SK-N-SH (cell line): ENCODE results near the gene RAMP1. TPM values are rescaled to one million over a fixed set of nuclear protein-coding genes. Genes with fewer than 3 reads are reported as not detected.

ENCODE experiments used
- CTCF ChIA-PET: fragments of 300-600, 350-600 bp; formaldehyde crosslinking; extraction: SDS; loops from one replicate; lab custom pipeline; 2021; lab: Yijun Ruan, JAX
- POLR2A ChIA-PET: fragments of 350-600 bp; sonication (Branson Sonifier 250); formaldehyde crosslinking; extraction: SDS; loops from one replicate; lab custom pipeline; 2020; ENCODE audit warnings: antibody characterized with exemption, inconsistent platforms; lab: Yijun Ruan, JAX
- DNase-seq: peaks from one replicate; pipeline ENCODE4 v3.0.0; 2012
- H2AFZ ChIP-seq: fragments of 200-600 bp; sonication (generic); 2 replicates; pipeline ENCODE4 v1.8.1; 2016; ENCODE audit warnings: antibody characterized with exemption, mild to moderate bottlenecking, low read depth
- H3F3A ChIP-seq: fragments of 200-600 bp; sonication (generic); replicated peaks from 2 replicates; pipeline ENCODE3; 2016; ENCODE audit warnings: antibody characterized with exemption, mild to moderate bottlenecking; ENCODE audit not compliant: insufficient read depth
- H3K27ac ChIP-seq, 2 experiments: fragments of 200-500 bp in 1 of 2; fragments of 200-600 bp in 1 of 2; sonication (Bioruptor generic) in 1 of 2; sonication (generic), shearing (Covaris generic) in 1 of 2; 2 replicates each; pipeline versions ENCODE4 v1.5.1 to v1.6.1; 2014 to 2016; ENCODE audit warnings: low read depth in 2 of 2, inconsistent platforms in 1 of 2, low read length in 1 of 2, mild to moderate bottlenecking in 1 of 2, mixed read lengths in 1 of 2
- H3K27me3 ChIP-seq: fragments of 200-600 bp; sonication (generic), shearing (Covaris generic); 2 replicates; pipeline ENCODE4 v1.6.1; 2016; ENCODE audit warnings: mixed run types; ENCODE audit not compliant: insufficient read depth
- H3K36me3 ChIP-seq, 2 experiments: fragments of 200-500 bp in 1 of 2; fragments of 200-600 bp in 1 of 2; sonication (Bioruptor generic) in 1 of 2; sonication (generic) in 1 of 2; replicated peaks in 1 of 2; 2 replicates each; pipeline versions ENCODE3 to v1.5.1; 2014 to 2016; ENCODE audit warnings: low read length in 1 of 2, mild to moderate bottlenecking in 1 of 2; ENCODE audit not compliant: insufficient read depth in 2 of 2, control insufficient read depth in 1 of 2
- H3K4me1 ChIP-seq, 2 experiments: fragments of 200-500 bp in 1 of 2; fragments of 200-600 bp in 1 of 2; sonication (Bioruptor generic) in 1 of 2; sonication (generic), shearing (Covaris generic) in 1 of 2; 2 replicates each; pipeline versions ENCODE4 v1.5.1 to v1.6.1; 2014 to 2016; ENCODE audit warnings: low read depth in 1 of 2, low read length in 1 of 2, mixed run types in 1 of 2; ENCODE audit not compliant: insufficient read depth in 2 of 2, control insufficient read depth in 1 of 2
- H3K4me2 ChIP-seq: fragments of 200-600 bp; sonication (generic), shearing (Covaris generic); 2 replicates; pipeline ENCODE4 v1.6.1; 2017; ENCODE audit warnings: mixed run types
- H3K4me3 ChIP-seq, 2 experiments: fragments of 200-500 bp in 1 of 2; fragments of 200-600 bp in 1 of 2; sonication (Bioruptor generic) in 1 of 2; sonication (generic), shearing (Covaris generic) in 1 of 2; 2 replicates each; pipeline versions ENCODE4 v1.5.1 to v1.8.1; 2014 to 2016; ENCODE audit warnings: low read depth in 2 of 2, inconsistent platforms in 1 of 2, low read length in 1 of 2, mild to moderate bottlenecking in 1 of 2, mixed read lengths in 1 of 2, moderate library complexity in 1 of 2
- H3K79me2 ChIP-seq: fragments of 200-600 bp; sonication (generic); 2 replicates; pipeline ENCODE4 v1.8.1; 2017; ENCODE audit warnings: mild to moderate bottlenecking; ENCODE audit not compliant: insufficient read depth
- H3K9ac ChIP-seq: fragments of 200-600 bp; sonication (generic); 2 replicates; pipeline ENCODE4 v1.6.1; 2017; ENCODE audit warnings: mixed run types
- H3K9me2 ChIP-seq: fragments of 200-600 bp; sonication (generic); 2 replicates; pipeline ENCODE4 v1.6.1; 2017; ENCODE audit warnings: mixed run types
- H3K9me3 ChIP-seq: fragments of 200-600 bp; sonication (generic); 2 replicates; pipeline ENCODE4 v1.6.1; 2017; ENCODE audit warnings: mixed run types, mild to moderate bottlenecking, moderate library complexity
- H4K20me1 ChIP-seq: fragments of 200-600 bp; sonication (generic); 2 replicates; pipeline ENCODE4 v1.6.1; 2017; ENCODE audit warnings: mild to moderate bottlenecking, mixed run types; ENCODE audit not compliant: insufficient read depth
- CHD2 ChIP-seq: fragments of 150-350 bp; IDR thresholded peaks from 2 replicates; pipeline ENCODE4 v1.6.1; 2018; ENCODE audit warnings: low read length; ENCODE audit not compliant: partially characterized antibody
- ELF1 ChIP-seq: IDR thresholded peaks from 2 replicates; pipeline ENCODE4 v1.4.0; 2012
- EZH2phosphoT487 ChIP-seq: fragments of 200-600 bp; sonication (generic); IDR thresholded peaks from 2 replicates; pipeline ENCODE4 v1.6.1; 2017; ENCODE audit warnings: low read depth, mixed run types, mild to moderate bottlenecking, antibody characterized with exemption, moderate library complexity, borderline replicate concordance
- FOXJ3 ChIP-seq: sonication (generic); formaldehyde crosslinking; IDR thresholded peaks from 2 replicates; pipeline ENCODE4 v1.5.1; 2020; ENCODE audit warnings: mild to moderate bottlenecking, missing genetic modification reagents
- IRF3 ChIP-seq: fragments of 150-350 bp; IDR thresholded peaks from 2 replicates; pipeline ENCODE4 v1.6.1; 2016; ENCODE audit warnings: mild to moderate bottlenecking, low read depth, low read length
- MXI1 ChIP-seq: IDR thresholded peaks from 2 replicates; pipeline ENCODE4 v1.6.1; 2012; ENCODE audit warnings: mild to moderate bottlenecking, low read depth, low read length, improper control_type of control experiment
- NFIC ChIP-seq: IDR thresholded peaks from 2 replicates; pipeline ENCODE4 v1.4.0; 2012; ENCODE audit warnings: borderline replicate concordance
- PBX3 ChIP-seq: IDR thresholded peaks from 2 replicates; pipeline ENCODE4; 2012
- RAD21 ChIP-seq: IDR thresholded peaks from 2 replicates; pipeline ENCODE4 v1.6.1; 2012; ENCODE audit warnings: mild to moderate bottlenecking, low read length
- TAF1 ChIP-seq: IDR thresholded peaks from 2 replicates; pipeline ENCODE4 v1.6.1; 2012; ENCODE audit warnings: low read depth, mild to moderate bottlenecking, low read length, moderate library complexity, borderline replicate concordance
- USF2 ChIP-seq: fragments of 150-350 bp; IDR thresholded peaks from 2 replicates; pipeline ENCODE4 v1.6.1; 2017; ENCODE audit warnings: antibody characterized with exemption, low read length, low read depth, borderline replicate concordance
- YY1 ChIP-seq: IDR thresholded peaks from 2 replicates; pipeline ENCODE4 v1.4.0; 2012; ENCODE audit warnings: low read depth, mild to moderate bottlenecking
- WGBS: methylation state at CpG from one replicate; pipeline ENCODE4 v1.1.6; 2017; ENCODE audit warnings: low lambda C conversion rate; 5-methylcytosine and 5-hydroxymethylcytosine counted together
- polyA plus RNA-seq, 3 experiments: library from polyadenylated mRNA; depleted of rRNA; stranded (reverse); fragments of >200 nt; gene quantifications; 2 replicates each; pipeline ENCODE4 v1.2.3, GENCODE V29; 2012
- TF ChIP-seq, protein P1 (sequence below): IDR thresholded peaks from 2 replicates; pipeline ENCODE4 v1.4.0; 2012; ENCODE audit warnings: low read depth, borderline replicate concordance
- TF ChIP-seq, protein P2 (sequence below): IDR thresholded peaks from 2 replicates; pipeline ENCODE4 v1.4.0; 2012; ENCODE audit warnings: low read depth

Gene RAMP1
- polyA plus RNA-seq, 1 of the 3 experiments (the other 2 are of a cell fraction) = 27.9 TPM

GRCh38 chr2:237901932-237902850, 42.8 kb downstream of the RAMP1 start:
- CTCF ChIA-PET = interaction anchor here (1.0 to 1.3 kb wide), 3 partner anchors 9 to 22 kb away, joined by 3 to 6 read pairs (median 4); no protein-coding TSS in a partner anchor

DNA sequence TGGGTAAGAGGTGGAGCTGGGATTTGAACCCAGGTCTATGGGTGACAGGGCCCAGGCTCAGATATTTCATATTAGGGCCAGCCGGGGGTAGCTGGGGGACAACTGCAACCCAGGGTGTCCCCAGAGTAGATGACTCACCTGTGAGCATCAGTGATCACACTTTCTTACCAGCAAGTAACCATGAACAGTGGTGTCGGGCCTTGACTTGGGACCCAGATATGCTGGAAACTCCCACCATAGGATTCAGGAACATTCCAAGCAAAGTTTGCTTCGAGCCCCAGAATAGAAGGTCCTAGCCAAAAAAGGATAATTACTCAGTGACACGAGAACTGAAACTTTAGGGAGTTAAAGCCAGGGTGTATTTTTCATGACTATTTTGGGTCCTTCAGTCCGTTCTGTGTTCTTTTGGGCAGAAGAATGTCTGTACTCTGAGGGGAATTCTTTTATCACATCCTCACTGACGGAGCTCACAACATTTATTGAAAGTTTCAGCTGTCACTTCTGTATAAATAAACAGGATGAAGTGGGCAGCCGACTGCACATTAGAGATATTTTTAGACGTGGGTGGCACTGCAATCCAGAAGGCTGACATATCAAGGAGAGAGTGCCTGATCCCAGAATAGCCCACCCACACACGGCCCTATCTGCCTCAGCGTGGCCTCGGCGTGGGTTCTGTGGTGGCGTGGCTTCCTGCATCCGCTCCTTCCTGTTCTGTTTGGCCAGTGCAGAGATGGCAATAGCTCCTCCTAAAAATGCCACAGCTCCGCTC, 45.6 kb downstream of the RAMP1 start:
- ChIA-PET CTCF (interaction anchor here (1.0 kb wide), 2 partner anchors 44 to 47 kb away, joined by 3 to 4 read pairs; no protein-coding TSS in a partner anchor), POLR2A (no interaction called here)
- peak overlapping the region; percentile 3; the same call in 1 of the 2 replicates for H3K4me2 ChIP-seq
- H4K20me1 ChIP-seq = no peaks in the 10 kb centered on the region
- no peak overlapping the region for H3K9ac ChIP-seq
- H3K27ac ChIP-seq = peak overlapping the region; percentile 20 to 22; a peak in 3 of 4 replicates
- H3K27me3 ChIP-seq = no peaks in the 10 kb centered on the region
- H2AFZ ChIP-seq = no peak overlapping the region
- H3F3A ChIP-seq = no peaks in the 10 kb centered on the region
- H3K9me2 ChIP-seq = no peaks in the 10 kb centered on the region
- peaks cover 3% of the 10 kb centered on the region; the same call in 1 of the 2 replicates for H3K9me3 ChIP-seq
- no peaks in the 10 kb centered on the region for H3K36me3 ChIP-seq
- TF ChIP-seq NFIC (no peak), CHD2 (no peak), USF2 (no peak), EZH2phosphoT487 (no peak), YY1 (no peak), FOXJ3 (CRISPR knock-in tag) (no peak), ELF1 (no peak), TAF1 (no peak), RAD21 (no peak), PBX3 (no peak)
- TF ChIP-seq, protein P1, sequence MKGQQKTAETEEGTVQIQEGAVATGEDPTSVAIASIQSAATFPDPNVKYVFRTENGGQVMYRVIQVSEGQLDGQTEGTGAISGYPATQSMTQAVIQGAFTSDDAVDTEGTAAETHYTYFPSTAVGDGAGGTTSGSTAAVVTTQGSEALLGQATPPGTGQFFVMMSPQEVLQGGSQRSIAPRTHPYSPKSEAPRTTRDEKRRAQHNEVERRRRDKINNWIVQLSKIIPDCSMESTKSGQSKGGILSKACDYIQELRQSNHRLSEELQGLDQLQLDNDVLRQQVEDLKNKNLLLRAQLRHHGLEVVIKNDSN = no peak
- no peaks in the 10 kb centered on the region for H3K79me2 ChIP-seq
- H3K4me1 ChIP-seq = peaks cover 6 to 10% of the 10 kb centered on the region in 2 experiments; a peak in 3 of 4 replicates
- H3K4me3 ChIP-seq = no peak overlapping the region
- no peak for DNase-seq
- 51% methylated on average over 14 of the region's 15 CpGs for WGBS

More at GRCh38 chr2:237901932-237902850, 42.8 kb downstream of the RAMP1 start:
- no peak for DNase-seq
- TF ChIP-seq, protein P2, sequence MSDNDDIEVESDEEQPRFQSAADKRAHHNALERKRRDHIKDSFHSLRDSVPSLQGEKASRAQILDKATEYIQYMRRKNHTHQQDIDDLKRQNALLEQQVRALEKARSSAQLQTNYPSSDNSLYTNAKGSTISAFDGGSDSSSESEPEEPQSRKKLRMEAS = no peak
- TF ChIP-seq RAD21 = peak; percentile 15; the same call in 1 of the 2 replicates
- no peak for TF ChIP-seq MXI1
- no peak for TF ChIP-seq IRF3
- TF ChIP-seq, all 33 proteins: peak for 1
- Histone ChIP-seq H3K79me2 (no peaks in the 10 kb centered on the region), H2AFZ (no peak overlapping the region), H3K9me2 (no peaks in the 10 kb centered on the region), H3K27me3 (no peaks in the 10 kb centered on the region), H3K4me1 (peaks cover 6 to 21% of the 10 kb centered on the region in 2 experiments; a peak in 3 of 4 replicates), H4K20me1 (no peaks in the 10 kb centered on the region), H3K27ac (no peak overlapping the region; a peak in 1 of 4 replicates), H3K9ac (no peak overlapping the region), H3K4me3 (no peak overlapping the region), H3K4me2 (no peak overlapping the region), H3K9me3 (no peaks in the 10 kb centered on the region), H3K36me3 (no peaks in the 10 kb centered on the region), H3F3A (no peaks in the 10 kb centered on the region)
- WGBS = 80% methylated on average over 14 of the region's 22 CpGs
- POLR2A ChIA-PET = no interaction called here
